ENCODE measurements around the gene APBA1.

The APBA1 gene

GRCh38 chr9:69671879-69672595 is at the start of gene APBA1:
APBA1 (minus strand) TSS chr9:69672371.
- DNase-seq (ENCODE audit: low read depth), result no peak
- no peak for TF ChIP-seq POLR2A (IDR thresholded peaks at IDR 0.05; ENCODE audit: extremely low read depth, insufficient read length)
- TF ChIP-seq MYC (IDR thresholded peaks at IDR 0.05; ENCODE audit: low read depth, low read length), result no peak
- TF ChIP-seq, protein P1, sequence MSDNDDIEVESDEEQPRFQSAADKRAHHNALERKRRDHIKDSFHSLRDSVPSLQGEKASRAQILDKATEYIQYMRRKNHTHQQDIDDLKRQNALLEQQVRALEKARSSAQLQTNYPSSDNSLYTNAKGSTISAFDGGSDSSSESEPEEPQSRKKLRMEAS (IDR thresholded peaks at IDR 0.05; ENCODE audit: low read depth, low read length), result no peak
- TF ChIP-seq, protein P2, sequence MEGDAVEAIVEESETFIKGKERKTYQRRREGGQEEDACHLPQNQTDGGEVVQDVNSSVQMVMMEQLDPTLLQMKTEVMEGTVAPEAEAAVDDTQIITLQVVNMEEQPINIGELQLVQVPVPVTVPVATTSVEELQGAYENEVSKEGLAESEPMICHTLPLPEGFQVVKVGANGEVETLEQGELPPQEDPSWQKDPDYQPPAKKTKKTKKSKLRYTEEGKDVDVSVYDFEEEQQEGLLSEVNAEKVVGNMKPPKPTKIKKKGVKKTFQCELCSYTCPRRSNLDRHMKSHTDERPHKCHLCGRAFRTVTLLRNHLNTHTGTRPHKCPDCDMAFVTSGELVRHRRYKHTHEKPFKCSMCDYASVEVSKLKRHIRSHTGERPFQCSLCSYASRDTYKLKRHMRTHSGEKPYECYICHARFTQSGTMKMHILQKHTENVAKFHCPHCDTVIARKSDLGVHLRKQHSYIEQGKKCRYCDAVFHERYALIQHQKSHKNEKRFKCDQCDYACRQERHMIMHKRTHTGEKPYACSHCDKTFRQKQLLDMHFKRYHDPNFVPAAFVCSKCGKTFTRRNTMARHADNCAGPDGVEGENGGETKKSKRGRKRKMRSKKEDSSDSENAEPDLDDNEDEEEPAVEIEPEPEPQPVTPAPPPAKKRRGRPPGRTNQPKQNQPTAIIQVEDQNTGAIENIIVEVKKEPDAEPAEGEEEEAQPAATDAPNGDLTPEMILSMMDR (IDR thresholded peaks at IDR 0.05; ENCODE audit: low read depth, low read length), result no peak
- H3K4me3 ChIP-seq (ENCODE audit: low read depth, low read length), result no peak within 1 kb of the TSS

DNA sequence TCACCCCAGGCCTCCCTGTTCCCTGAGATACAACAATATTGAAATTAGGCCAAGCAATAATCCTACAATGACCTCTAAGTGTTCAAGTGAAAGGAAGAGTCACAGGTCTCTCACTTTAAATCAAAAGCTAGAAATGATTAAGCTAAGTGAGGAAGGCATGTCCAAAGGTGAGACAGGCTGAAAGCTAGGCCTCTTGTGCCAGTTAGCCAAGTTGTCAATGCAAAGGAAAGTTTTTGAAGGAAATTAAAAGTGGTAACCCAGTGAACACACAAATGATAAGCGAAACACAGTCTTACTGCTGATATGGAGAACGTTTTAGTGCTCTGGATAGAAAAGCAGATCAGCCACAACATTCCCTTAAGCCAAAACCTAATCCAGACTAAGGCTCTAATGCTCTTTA is 47.8 kb upstream of the APBA1 start:
- TF ChIP-seq, protein P1 (IDR thresholded peaks at IDR 0.05; ENCODE audit: low read depth, low read length), result no peak
- no peak for TF ChIP-seq POLR2A (IDR thresholded peaks at IDR 0.05; ENCODE audit: extremely low read depth, insufficient read length)
- no peak overlapping the region for H3K4me3 ChIP-seq (ENCODE audit: low read depth, low read length)
- DNase-seq (ENCODE audit: low read depth), result no peak

GRCh38 chr9:69719367-69719766 is 47.2 kb upstream of the APBA1 start:
- TF ChIP-seq MYC (IDR thresholded peaks at IDR 0.05; ENCODE audit: low read depth, low read length) (no peak), POLR2A (IDR thresholded peaks at IDR 0.05; ENCODE audit: extremely low read depth, insufficient read length) (no peak)
- TF ChIP-seq, protein P1 (IDR thresholded peaks at IDR 0.05; ENCODE audit: low read depth, low read length), result no peak
- TF ChIP-seq, protein P2 (IDR thresholded peaks at IDR 0.05; ENCODE audit: low read depth, low read length), result no peak
- no peak overlapping the region for H3K4me3 ChIP-seq (ENCODE audit: low read depth, low read length)
- no peak for DNase-seq (ENCODE audit: low read depth)

DNA sequence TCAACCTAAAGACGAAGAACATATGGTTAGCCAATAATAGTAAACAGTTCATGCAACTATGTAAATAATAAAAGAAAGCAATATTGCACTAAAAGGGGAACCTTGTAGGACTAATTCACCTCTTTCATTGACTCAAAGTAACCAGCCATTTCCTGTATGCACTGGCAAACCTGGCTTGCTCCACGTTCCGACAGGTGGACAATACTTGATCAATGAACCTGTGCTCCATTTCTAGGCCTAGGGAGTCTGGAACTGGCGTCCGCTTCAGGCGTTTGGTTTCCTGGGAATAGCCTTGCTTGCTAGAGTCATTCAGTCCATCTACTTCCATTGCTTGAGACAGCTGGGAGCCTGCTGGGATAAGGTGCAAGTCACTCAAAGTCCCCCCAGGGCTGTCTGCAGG is 46.0 kb upstream of the APBA1 start:
- DNase-seq (ENCODE audit: low read depth), result no peak
- TF ChIP-seq, protein P1 (IDR thresholded peaks at IDR 0.05; ENCODE audit: low read depth, low read length), result no peak
- no peak for TF ChIP-seq POLR2A (IDR thresholded peaks at IDR 0.05; ENCODE audit: extremely low read depth, insufficient read length)
- TF ChIP-seq MYC (IDR thresholded peaks at IDR 0.05; ENCODE audit: low read depth, low read length), result no peak
- TF ChIP-seq, protein P2 (IDR thresholded peaks at IDR 0.05; ENCODE audit: low read depth, low read length), result no peak
- H3K4me3 ChIP-seq (ENCODE audit: low read depth, low read length), result no peak overlapping the region

DNA sequence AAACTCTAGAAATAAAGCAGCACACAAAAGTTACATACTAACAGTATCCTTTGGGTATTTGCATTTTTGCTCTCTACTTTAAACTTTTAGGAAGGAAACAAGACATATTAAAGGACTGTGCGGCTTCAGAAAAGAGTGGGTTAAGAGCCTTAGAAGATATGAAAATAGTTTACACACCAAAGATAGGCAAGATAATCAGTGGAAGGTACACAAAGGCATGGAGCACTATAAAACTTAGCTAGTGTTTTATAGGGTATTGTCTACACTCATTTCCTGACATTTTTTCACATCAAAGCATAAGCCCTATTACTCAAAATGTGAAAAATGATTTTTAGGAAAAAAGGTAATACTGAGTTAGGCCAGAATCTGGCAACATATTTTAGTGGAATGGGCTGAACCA is 43.7 kb upstream of the APBA1 start:
- TF ChIP-seq, protein P1 (IDR thresholded peaks at IDR 0.05; ENCODE audit: low read depth, low read length), result no peak
- TF ChIP-seq, protein P2 (IDR thresholded peaks at IDR 0.05; ENCODE audit: low read depth, low read length), result no peak
- no peak for TF ChIP-seq MYC (IDR thresholded peaks at IDR 0.05; ENCODE audit: low read depth, low read length)
- TF ChIP-seq POLR2A (IDR thresholded peaks at IDR 0.05; ENCODE audit: extremely low read depth, insufficient read length), result no peak
- H3K4me3 ChIP-seq (ENCODE audit: low read depth, low read length), result no peak overlapping the region
- no peak for DNase-seq (ENCODE audit: low read depth)

DNA sequence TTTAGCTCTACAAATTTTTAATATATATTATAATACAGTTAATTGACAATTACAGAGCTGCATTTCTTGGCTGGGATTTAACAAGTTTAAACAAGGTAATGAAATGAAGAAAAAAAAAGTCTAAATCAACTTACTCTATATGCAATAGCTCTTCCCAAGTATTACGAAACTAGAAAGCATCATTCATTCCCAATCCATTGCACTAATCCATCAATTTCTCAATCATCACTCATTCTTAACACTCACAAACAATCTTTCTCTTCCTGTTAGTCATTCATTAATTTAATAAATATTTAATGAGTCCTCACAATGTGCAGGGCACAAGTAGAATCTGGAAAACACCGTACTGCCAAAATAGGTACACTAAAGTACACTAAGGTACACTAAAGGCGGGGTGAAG is 42.9 kb upstream of the APBA1 start:
- no peak for DNase-seq (ENCODE audit: low read depth)
- no peak overlapping the region for H3K4me3 ChIP-seq (ENCODE audit: low read depth, low read length)
- TF ChIP-seq, protein P2 (IDR thresholded peaks at IDR 0.05; ENCODE audit: low read depth, low read length), result no peak
- TF ChIP-seq MYC (IDR thresholded peaks at IDR 0.05; ENCODE audit: low read depth, low read length) (no peak), POLR2A (IDR thresholded peaks at IDR 0.05; ENCODE audit: extremely low read depth, insufficient read length) (no peak)
- TF ChIP-seq, protein P1 (IDR thresholded peaks at IDR 0.05; ENCODE audit: low read depth, low read length), result no peak

All from NB4 (cell line).